PC-3 (cell line): ENCODE measurements around the gene WEE1.

Experiments used
- EZH2 ChIP-seq: fragments of 300-600 bp; sonication (generic); IDR thresholded peaks from one replicate; pipeline ENCODE4 v1.6.1; 2017; ENCODE audit warnings: antibody characterized with exemption, mild to moderate bottlenecking, low read length; ENCODE audit not compliant: unreplicated experiment
- EZH2phosphoT487 ChIP-seq: fragments of 300-600 bp; sonication (generic); IDR thresholded peaks from 2 replicates; pipeline ENCODE4 v1.6.1; 2018; ENCODE audit warnings: mild to moderate bottlenecking, antibody characterized with exemption, low read length, borderline replicate concordance
- TF ChIP-seq, protein P1 (sequence below): fragments of 300-600 bp; sonication (generic); conservative IDR thresholded peaks from 2 replicates; pipeline ENCODE4 v1.5.1; 2017; ENCODE audit warnings: antibody characterized with exemption, low read depth, mild to moderate bottlenecking, low read length

DNA sequence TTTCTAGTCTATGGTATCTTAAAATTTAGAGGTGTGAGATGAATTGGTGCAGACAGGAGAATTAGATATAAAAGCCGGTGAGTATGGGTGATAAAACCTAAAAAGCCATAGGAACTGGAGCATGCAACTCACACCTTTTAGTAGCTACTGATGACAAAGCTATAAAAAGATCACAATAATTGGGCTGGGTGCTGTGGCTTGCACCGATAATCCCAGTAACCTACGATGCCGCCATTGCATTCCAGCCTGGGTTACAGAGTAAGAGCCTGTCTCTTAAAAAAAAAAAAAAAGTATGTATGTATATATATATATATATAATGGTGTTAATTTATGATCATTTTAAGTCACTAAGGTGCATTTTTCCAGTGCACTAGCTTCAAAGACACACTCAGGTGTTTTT is 17.2 kb downstream of the WEE1 start:
- TF ChIP-seq, protein P1, sequence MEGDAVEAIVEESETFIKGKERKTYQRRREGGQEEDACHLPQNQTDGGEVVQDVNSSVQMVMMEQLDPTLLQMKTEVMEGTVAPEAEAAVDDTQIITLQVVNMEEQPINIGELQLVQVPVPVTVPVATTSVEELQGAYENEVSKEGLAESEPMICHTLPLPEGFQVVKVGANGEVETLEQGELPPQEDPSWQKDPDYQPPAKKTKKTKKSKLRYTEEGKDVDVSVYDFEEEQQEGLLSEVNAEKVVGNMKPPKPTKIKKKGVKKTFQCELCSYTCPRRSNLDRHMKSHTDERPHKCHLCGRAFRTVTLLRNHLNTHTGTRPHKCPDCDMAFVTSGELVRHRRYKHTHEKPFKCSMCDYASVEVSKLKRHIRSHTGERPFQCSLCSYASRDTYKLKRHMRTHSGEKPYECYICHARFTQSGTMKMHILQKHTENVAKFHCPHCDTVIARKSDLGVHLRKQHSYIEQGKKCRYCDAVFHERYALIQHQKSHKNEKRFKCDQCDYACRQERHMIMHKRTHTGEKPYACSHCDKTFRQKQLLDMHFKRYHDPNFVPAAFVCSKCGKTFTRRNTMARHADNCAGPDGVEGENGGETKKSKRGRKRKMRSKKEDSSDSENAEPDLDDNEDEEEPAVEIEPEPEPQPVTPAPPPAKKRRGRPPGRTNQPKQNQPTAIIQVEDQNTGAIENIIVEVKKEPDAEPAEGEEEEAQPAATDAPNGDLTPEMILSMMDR = no peak
- TF ChIP-seq EZH2 (no peak), EZH2phosphoT487 (no peak)
